A549 (cell line): ENCODE measurements around the gene MGLL.

Source experiments
- CHD2 ChIP-seq: fragments of 150-350 bp; IDR thresholded peaks from 2 replicates; pipeline ENCODE4 v1.6.1; 2014; ENCODE audit warnings: low read length; ENCODE audit not compliant: partially characterized antibody
- JUN ChIP-seq, 2 experiments: fragments of >200 bp; sonication (Bioruptor Twin); formaldehyde crosslinking; IDR thresholded peaks; 2 replicates in 1 of 2; 3 replicates in 1 of 2; pipeline ENCODE4 v1.6.1; 2016 to 2017
- MAFK ChIP-seq: fragments of 450-650 bp; IDR thresholded peaks from 2 replicates; pipeline ENCODE4 v1.6.1; 2014; ENCODE audit not compliant: partially characterized antibody
- POLR2A ChIP-seq: IDR thresholded peaks from 2 replicates; pipeline ENCODE4 v1.6.1; 2012; ENCODE audit warnings: mild to moderate bottlenecking, low read length
- RNF2 ChIP-seq: fragments of 200-600 bp; sonication (generic); IDR thresholded peaks from 2 replicates; pipeline ENCODE4 v1.6.1; 2016; ENCODE audit warnings: low read depth, mild to moderate bottlenecking, antibody characterized with exemption, moderate library complexity, borderline replicate concordance
- TF ChIP-seq, protein P1 (sequence below): fragments of 250-450 bp; sonication (Bioruptor Pico); IDR thresholded peaks from 2 replicates; pipeline ENCODE4 v1.5.0; 2021; ENCODE audit warnings: mild to moderate bottlenecking, moderate library complexity, borderline replicate concordance
- TF ChIP-seq, protein P2 (sequence below): fragments of 200-600 bp; sonication (generic); IDR thresholded peaks from 2 replicates; pipeline ENCODE4 v1.6.1; 2016; ENCODE audit warnings: antibody characterized with exemption, mild to moderate bottlenecking, moderate library complexity
- TF ChIP-seq, protein P3 (sequence below): fragments of >200 bp; sonication (Bioruptor Twin); formaldehyde crosslinking; IDR thresholded peaks from 3 replicates; pipeline ENCODE4 v1.5.1; 2016
- TF ChIP-seq, protein P4 (sequence below): fragments of 450-650 bp; IDR thresholded peaks from 2 replicates; pipeline ENCODE4 v1.6.1; 2014; ENCODE audit warnings: antibody characterized with exemption

DNA sequence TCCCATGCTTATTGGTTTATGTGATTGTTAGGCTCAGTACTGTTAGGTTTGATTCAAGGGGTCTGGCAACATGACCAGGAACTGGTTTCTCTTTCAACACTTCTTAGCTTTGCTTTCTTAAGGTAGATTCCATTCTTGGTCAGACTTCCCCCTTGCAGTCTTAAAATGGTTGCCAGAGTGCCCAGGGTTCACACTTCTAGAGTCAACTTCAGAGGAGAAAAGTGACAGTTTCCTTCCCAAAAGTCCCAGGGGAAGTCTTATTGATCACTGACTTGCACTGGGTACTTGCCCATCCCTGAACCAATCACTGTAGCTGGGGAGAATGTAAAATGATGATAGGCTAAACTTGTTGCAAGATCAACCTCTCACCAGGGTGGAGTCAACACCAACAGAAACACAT is 14.1 kb downstream of the MGLL start:
- TF ChIP-seq, protein P1, sequence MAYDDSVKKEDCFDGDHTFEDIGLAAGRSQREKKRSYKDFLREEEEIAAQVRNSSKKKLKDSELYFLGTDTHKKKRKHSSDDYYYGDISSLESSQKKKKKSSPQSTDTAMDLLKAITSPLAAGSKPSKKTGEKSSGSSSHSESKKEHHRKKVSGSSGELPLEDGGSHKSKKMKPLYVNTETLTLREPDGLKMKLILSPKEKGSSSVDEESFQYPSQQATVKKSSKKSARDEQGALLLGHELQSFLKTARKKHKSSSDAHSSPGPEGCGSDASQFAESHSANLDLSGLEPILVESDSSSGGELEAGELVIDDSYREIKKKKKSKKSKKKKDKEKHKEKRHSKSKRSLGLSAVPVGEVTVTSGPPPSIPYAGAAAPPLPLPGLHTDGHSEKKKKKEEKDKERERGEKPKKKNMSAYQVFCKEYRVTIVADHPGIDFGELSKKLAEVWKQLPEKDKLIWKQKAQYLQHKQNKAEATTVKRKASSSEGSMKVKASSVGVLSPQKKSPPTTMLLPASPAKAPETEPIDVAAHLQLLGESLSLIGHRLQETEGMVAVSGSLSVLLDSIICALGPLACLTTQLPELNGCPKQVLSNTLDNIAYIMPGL (CRISPR knock-in tag): no peak
- TF ChIP-seq CHD2 (no peak), MAFK (no peak), POLR2A (no peak), RNF2 (no peak), JUN (IDR thresholded peaks at IDR 0.05) (no peak)
- TF ChIP-seq, protein P2, sequence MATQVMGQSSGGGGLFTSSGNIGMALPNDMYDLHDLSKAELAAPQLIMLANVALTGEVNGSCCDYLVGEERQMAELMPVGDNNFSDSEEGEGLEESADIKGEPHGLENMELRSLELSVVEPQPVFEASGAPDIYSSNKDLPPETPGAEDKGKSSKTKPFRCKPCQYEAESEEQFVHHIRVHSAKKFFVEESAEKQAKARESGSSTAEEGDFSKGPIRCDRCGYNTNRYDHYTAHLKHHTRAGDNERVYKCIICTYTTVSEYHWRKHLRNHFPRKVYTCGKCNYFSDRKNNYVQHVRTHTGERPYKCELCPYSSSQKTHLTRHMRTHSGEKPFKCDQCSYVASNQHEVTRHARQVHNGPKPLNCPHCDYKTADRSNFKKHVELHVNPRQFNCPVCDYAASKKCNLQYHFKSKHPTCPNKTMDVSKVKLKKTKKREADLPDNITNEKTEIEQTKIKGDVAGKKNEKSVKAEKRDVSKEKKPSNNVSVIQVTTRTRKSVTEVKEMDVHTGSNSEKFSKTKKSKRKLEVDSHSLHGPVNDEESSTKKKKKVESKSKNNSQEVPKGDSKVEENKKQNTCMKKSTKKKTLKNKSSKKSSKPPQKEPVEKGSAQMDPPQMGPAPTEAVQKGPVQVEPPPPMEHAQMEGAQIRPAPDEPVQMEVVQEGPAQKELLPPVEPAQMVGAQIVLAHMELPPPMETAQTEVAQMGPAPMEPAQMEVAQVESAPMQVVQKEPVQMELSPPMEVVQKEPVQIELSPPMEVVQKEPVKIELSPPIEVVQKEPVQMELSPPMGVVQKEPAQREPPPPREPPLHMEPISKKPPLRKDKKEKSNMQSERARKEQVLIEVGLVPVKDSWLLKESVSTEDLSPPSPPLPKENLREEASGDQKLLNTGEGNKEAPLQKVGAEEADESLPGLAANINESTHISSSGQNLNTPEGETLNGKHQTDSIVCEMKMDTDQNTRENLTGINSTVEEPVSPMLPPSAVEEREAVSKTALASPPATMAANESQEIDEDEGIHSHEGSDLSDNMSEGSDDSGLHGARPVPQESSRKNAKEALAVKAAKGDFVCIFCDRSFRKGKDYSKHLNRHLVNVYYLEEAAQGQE: no peak
- TF ChIP-seq, protein P3, sequence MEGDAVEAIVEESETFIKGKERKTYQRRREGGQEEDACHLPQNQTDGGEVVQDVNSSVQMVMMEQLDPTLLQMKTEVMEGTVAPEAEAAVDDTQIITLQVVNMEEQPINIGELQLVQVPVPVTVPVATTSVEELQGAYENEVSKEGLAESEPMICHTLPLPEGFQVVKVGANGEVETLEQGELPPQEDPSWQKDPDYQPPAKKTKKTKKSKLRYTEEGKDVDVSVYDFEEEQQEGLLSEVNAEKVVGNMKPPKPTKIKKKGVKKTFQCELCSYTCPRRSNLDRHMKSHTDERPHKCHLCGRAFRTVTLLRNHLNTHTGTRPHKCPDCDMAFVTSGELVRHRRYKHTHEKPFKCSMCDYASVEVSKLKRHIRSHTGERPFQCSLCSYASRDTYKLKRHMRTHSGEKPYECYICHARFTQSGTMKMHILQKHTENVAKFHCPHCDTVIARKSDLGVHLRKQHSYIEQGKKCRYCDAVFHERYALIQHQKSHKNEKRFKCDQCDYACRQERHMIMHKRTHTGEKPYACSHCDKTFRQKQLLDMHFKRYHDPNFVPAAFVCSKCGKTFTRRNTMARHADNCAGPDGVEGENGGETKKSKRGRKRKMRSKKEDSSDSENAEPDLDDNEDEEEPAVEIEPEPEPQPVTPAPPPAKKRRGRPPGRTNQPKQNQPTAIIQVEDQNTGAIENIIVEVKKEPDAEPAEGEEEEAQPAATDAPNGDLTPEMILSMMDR: no peak
- TF ChIP-seq, protein P4, sequence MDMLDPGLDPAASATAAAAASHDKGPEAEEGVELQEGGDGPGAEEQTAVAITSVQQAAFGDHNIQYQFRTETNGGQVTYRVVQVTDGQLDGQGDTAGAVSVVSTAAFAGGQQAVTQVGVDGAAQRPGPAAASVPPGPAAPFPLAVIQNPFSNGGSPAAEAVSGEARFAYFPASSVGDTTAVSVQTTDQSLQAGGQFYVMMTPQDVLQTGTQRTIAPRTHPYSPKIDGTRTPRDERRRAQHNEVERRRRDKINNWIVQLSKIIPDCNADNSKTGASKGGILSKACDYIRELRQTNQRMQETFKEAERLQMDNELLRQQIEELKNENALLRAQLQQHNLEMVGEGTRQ: no peak
